GM12878 (cell line): Measurements from ENCODE around the gene CDH4. TPM values are rescaled to one million over a fixed set of nuclear protein-coding genes. Genes with fewer than 3 reads are reported as not detected.

ENCODE experiments used
- ATAC-seq: fragments of 200-7000 bp; cut with Tn5 transposase; 3 replicates; pipeline ENCODE4 v1.9.1; 2020; ENCODE audit warnings: mild to moderate bottlenecking, moderate library complexity
- BruUV-seq: library from RNA; stranded (reverse); fragments of 400-500 nt; replicated peaks from 2 replicates; lab custom pipeline; 2021; lab: Mats Ljungman, UMichigan
- CTCF ChIA-PET: fragments of 300-600 bp; sonication (Branson Sonifier 250); formaldehyde crosslinking; extraction: SDS; loops from one replicate; lab custom pipeline; 2021; ENCODE audit warnings: inconsistent platforms; lab: Yijun Ruan, JAX
- POLR2A ChIA-PET: fragments of 350-600 bp; formaldehyde crosslinking; extraction: SDS; loops from one replicate; lab custom pipeline; 2021; ENCODE audit warnings: inconsistent platforms; lab: Charles Lee
- RAD21 ChIA-PET: fragments of 300-600 bp; sonication (Branson Sonifier 250); formaldehyde crosslinking; loops from one replicate; lab custom pipeline; 2023; ENCODE audit warnings: antibody characterized with exemption; ENCODE audit not compliant: unreplicated experiment; lab: Charles Lee
- SMC1A ChIA-PET: fragments of 300-600 bp; sonication (Branson Sonifier 250); formaldehyde crosslinking; loops from one replicate; lab custom pipeline; 2023; ENCODE audit not compliant: unreplicated experiment, uncharacterized antibody; lab: Charles Lee
- DNase-seq: peaks from one replicate; pipeline ENCODE4 v3.0.0-alpha.2; 2011; ENCODE audit warnings: low read depth, low spot score
- FAIRE-seq: peaks from 3 replicates; lab custom pipeline; 2011; peaks lifted over from hg19 to GRCh38; lab: Jason Lieb, UNC
- H2AFZ ChIP-seq: 2 replicates; pipeline ENCODE4 v1.6.0; 2011; ENCODE audit warnings: low read depth, low read length, control low read depth; ENCODE audit not compliant: control insufficient read depth
- H3K27ac ChIP-seq: 2 replicates; pipeline ENCODE4 v1.5.1; 2011; ENCODE audit warnings: control low read depth; ENCODE audit not compliant: control insufficient read depth, insufficient read depth
- H3K27me3 ChIP-seq, 2 experiments: replicated peaks in 1 of 2; 2 replicates each; pipeline versions ENCODE4 v1.6.0 to v1.6.1; 2011; ENCODE audit warnings: low read length in 1 of 2; ENCODE audit not compliant: control insufficient read depth in 2 of 2, insufficient read depth in 2 of 2
- H3K36me3 ChIP-seq, 2 experiments: 2 replicates each; pipeline ENCODE4 v1.5.1; 2011; ENCODE audit warnings: low read length in 1 of 2; ENCODE audit not compliant: control insufficient read depth in 2 of 2, insufficient read depth in 2 of 2
- H3K4me1 ChIP-seq: 2 replicates; pipeline ENCODE4 v1.6.1; 2011; ENCODE audit warnings: mild to moderate bottlenecking, low read length, moderate library complexity, mixed read lengths; ENCODE audit not compliant: control insufficient read depth, insufficient read depth
- H3K4me2 ChIP-seq: 2 replicates; pipeline ENCODE4 v1.6.0; 2011; ENCODE audit warnings: control low read depth; ENCODE audit not compliant: control insufficient read depth, insufficient read depth
- H3K4me3 ChIP-seq: fragments of 200-600 bp; sonication (generic); 2 replicates; pipeline ENCODE4 v1.5.1; 2016
- H3K79me2 ChIP-seq: 2 replicates; pipeline ENCODE4 v1.6.0; 2011; ENCODE audit warnings: low read length; ENCODE audit not compliant: control insufficient read depth, insufficient read depth
- H3K9ac ChIP-seq: 2 replicates; pipeline ENCODE4 v1.8.0; 2011; ENCODE audit warnings: low read length, control low read depth, mixed read lengths; ENCODE audit not compliant: control insufficient read depth, insufficient read depth
- H3K9me3 ChIP-seq: replicated peaks from 3 replicates; pipeline ENCODE4 v1.5.1; 2011; ENCODE audit warnings: mild to moderate bottlenecking, low read length; ENCODE audit not compliant: control insufficient read depth, insufficient read depth
- H4K20me1 ChIP-seq: 2 replicates; pipeline ENCODE4 v1.6.0; 2011; ENCODE audit not compliant: control insufficient read depth, insufficient read depth
- BCL3 ChIP-seq: IDR thresholded peaks from 2 replicates; pipeline ENCODE4 v1.6.1; 2011; ENCODE audit warnings: borderline replicate concordance, low read depth, mild to moderate bottlenecking, moderate library complexity, low read length; ENCODE audit not compliant: insufficient read depth, poor library complexity, severe bottlenecking
- CREM ChIP-seq: IDR thresholded peaks from 2 replicates; pipeline ENCODE4 v1.6.1; 2014; ENCODE audit warnings: antibody characterized with exemption, low read depth
- E4F1 ChIP-seq: fragments of 450-650 bp; IDR thresholded peaks from 2 replicates; pipeline ENCODE4 v1.6.1; 2018; ENCODE audit warnings: borderline replicate concordance, mild to moderate bottlenecking; ENCODE audit not compliant: partially characterized antibody
- ELK1 ChIP-seq: IDR thresholded peaks from 2 replicates; pipeline ENCODE4 v1.6.1; 2012; ENCODE audit warnings: low read depth, low read length, improper control_type of control experiment
- ESRRA ChIP-seq: IDR thresholded peaks from 2 replicates; pipeline ENCODE4 v1.6.1; 2012; ENCODE audit warnings: mild to moderate bottlenecking, low read length, improper control_type of control experiment
- FOS ChIP-seq: IDR thresholded peaks from 3 replicates; pipeline ENCODE4 v1.6.1; 2011; ENCODE audit warnings: borderline replicate concordance; ENCODE audit not compliant: insufficient read length; ENCODE audit errors: extremely low read depth
- IRF4 ChIP-seq: IDR thresholded peaks from 2 replicates; pipeline ENCODE4 v1.6.1; 2011; ENCODE audit warnings: low read depth, low read length
- KLF5 ChIP-seq: fragments of 450-650 bp; IDR thresholded peaks from 2 replicates; pipeline ENCODE4 v1.6.1; 2014; ENCODE audit warnings: mild to moderate bottlenecking; ENCODE audit not compliant: partially characterized antibody
- MAX ChIP-seq: IDR thresholded peaks from 2 replicates; pipeline ENCODE4 v1.6.1; 2012; ENCODE audit warnings: low read depth, low read length, improper control_type of control experiment
- MTA3 ChIP-seq: IDR thresholded peaks from 2 replicates; pipeline ENCODE4 v1.6.1; 2012; ENCODE audit warnings: low read length, inconsistent platforms, borderline replicate concordance
- NBN ChIP-seq: fragments of 450-650 bp; IDR thresholded peaks from 2 replicates; pipeline ENCODE4 v1.6.1; 2016
- NR2C1 ChIP-seq: fragments of 450-650 bp; IDR thresholded peaks from 2 replicates; pipeline ENCODE4 v1.6.1; 2017; ENCODE audit warnings: antibody characterized with exemption, mild to moderate bottlenecking, moderate library complexity
- NR2C2 ChIP-seq: IDR thresholded peaks from 2 replicates; pipeline ENCODE4 v1.6.1; 2011; ENCODE audit warnings: borderline replicate concordance, low read depth; ENCODE audit not compliant: control insufficient read depth, insufficient read length
- NRF1 ChIP-seq: conservative IDR thresholded peaks from 2 replicates; pipeline ENCODE4 v1.6.1; 2011; ENCODE audit warnings: mild to moderate bottlenecking, low read depth, low read length, improper control_type of control experiment
- RELB ChIP-seq: fragments of 450-650 bp; IDR thresholded peaks from 2 replicates; pipeline ENCODE4 v1.6.1; 2017; ENCODE audit warnings: low read depth, mild to moderate bottlenecking, moderate library complexity
- YY1 ChIP-seq: IDR thresholded peaks from 2 replicates; pipeline ENCODE4 v1.6.1; 2011; ENCODE audit warnings: low read depth, mild to moderate bottlenecking, low read length
- ZNF207 ChIP-seq: fragments of 450-650 bp; IDR thresholded peaks from 2 replicates; pipeline ENCODE4 v1.6.1; 2014; ENCODE audit warnings: antibody characterized with exemption, mild to moderate bottlenecking, borderline replicate concordance
- ZSCAN29 ChIP-seq: fragments of 450-650 bp; IDR thresholded peaks from 2 replicates; pipeline ENCODE4 v1.6.1; 2017; ENCODE audit warnings: mild to moderate bottlenecking, moderate library complexity
- WGBS: methylation state at CpG from one replicate; pipeline ENCODE4 v1.1.6; 2016; ENCODE audit warnings: low lambda C conversion rate; ENCODE audit not compliant: insufficient replicate concordance, insufficient coverage; ENCODE audit errors: missing lambda C conversion rate; 5-methylcytosine and 5-hydroxymethylcytosine counted together
- in situ Hi-C: fragments of 300-500 bp; cut with MboI; formaldehyde crosslinking; loops from 9 replicates; pipeline ENCODE4 v1.14.3; 2018; ENCODE audit warnings: mixed read lengths
- intact Hi-C: fragments of 100-400 bp; cut with micrococcal nuclease; formaldehyde crosslinking; loops from one replicate; pipeline ENCODE4 v1.14.2; 2022; ENCODE audit not compliant: unreplicated experiment
- polyA plus RNA-seq, 11 experiments: library from polyadenylated mRNA; depleted of rRNA in 4 of 11; unstranded in 6 of 11; stranded (reverse) in 5 of 11; fragments of >200 nt; fragmentation: Nextera tagmentation in 4 of 11; fragmentation: Illumina TruSeq in 1 of 11; extraction: Ambion mirVana in 4 of 11; extraction: Trizol in 1 of 11; gene quantifications; 1 replicate in 1 of 11; 2 replicates in 10 of 11; pipeline versions ENCODE4 v1.2.1 to v1.2.3, GENCODE V29; 2011 to 2016; ENCODE audit warnings: inconsistent platforms in 2 of 11, missing spikeins in 2 of 11, low read depth in 1 of 11
- total RNA-seq, 4 experiments: library from RNA; depleted of rRNA in 3 of 4; stranded (reverse); fragments of >200 nt in 3 of 4; fragmentation: Illumina TruSeq in 1 of 4; extraction: Trizol in 1 of 4; gene quantifications; 2 replicates each; pipeline versions ENCODE4 v1.2.1 to v1.2.3, GENCODE V29; 2013 to 2021

Gene CDH4
- total and polyA plus RNA-seq, 10 of the 15 experiments (the other 5 are each of a cell fraction or from before 2014, with no cell fraction given): not detected

GRCh38 chr20:61848851-61849250 lies 596.8 kb downstream of the CDH4 start (continued):
- TF ChIP-seq NRF1 (no peak), FOS (no peak), RELB (no peak), NR2C1 (no peak), CREM (no peak)
- TF ChIP-seq, all 136 proteins: peak for 0

GRCh38 chr20:61849376-61849775 lies 597.3 kb downstream of the CDH4 start:
- Histone ChIP-seq H4K20me1 (no peaks in the 10 kb centered on the region), H3K27me3 (no peaks in the 10 kb centered on the region), H3K9me3 (no peaks in the 10 kb centered on the region), H3K9ac (no peak overlapping the region), H3K4me2 (no peak overlapping the region), H3K79me2 (no peaks in the 10 kb centered on the region), H2AFZ (no peak overlapping the region), H3K36me3 (no peaks in the 10 kb centered on the region), H3K4me3 (no peak overlapping the region), H3K27ac (no peak overlapping the region), H3K4me1 (no peaks in the 10 kb centered on the region)
- FAIRE-seq: no peak
- no TSS peak for BruUV-seq
- in situ Hi-C loops (loop anchor here (5.0 to 25.0 kb wide), 3 partner anchors 52 to 862 kb away; no protein-coding TSS in a partner anchor), intact Hi-C loops (no loop called here)
- ATAC-seq: no peak
- SMC1A ChIA-PET: no interaction called here
- RAD21 ChIA-PET: no interaction called here
- POLR2A ChIA-PET: no interaction called here
- WGBS: 29% methylated on average over 11 of the region's 11 CpGs
- CTCF ChIA-PET: no interaction called here
- no peak for DNase-seq
- TF ChIP-seq BCL3 (no peak), ZSCAN29 (no peak), NR2C2 (no peak), ESRRA (no peak), IRF4 (no peak), YY1 (no peak), MTA3 (no peak), MAX (no peak), CREM (no peak), KLF5 (no peak), E4F1 (no peak), NBN (no peak), ZNF207 (no peak), ELK1 (no peak)
